GM21717 (cell line): ENCODE results near the gene HOXA11.

Experiments used
- ATAC-seq: cut with Tn5 transposase; IDR thresholded peaks from one replicate; pipeline ENCODE4 v1.9.1; 2021; ENCODE audit warnings: mild to moderate bottlenecking, moderate library complexity; ENCODE audit not compliant: unreplicated experiment

HOXA11 gene

DNA sequence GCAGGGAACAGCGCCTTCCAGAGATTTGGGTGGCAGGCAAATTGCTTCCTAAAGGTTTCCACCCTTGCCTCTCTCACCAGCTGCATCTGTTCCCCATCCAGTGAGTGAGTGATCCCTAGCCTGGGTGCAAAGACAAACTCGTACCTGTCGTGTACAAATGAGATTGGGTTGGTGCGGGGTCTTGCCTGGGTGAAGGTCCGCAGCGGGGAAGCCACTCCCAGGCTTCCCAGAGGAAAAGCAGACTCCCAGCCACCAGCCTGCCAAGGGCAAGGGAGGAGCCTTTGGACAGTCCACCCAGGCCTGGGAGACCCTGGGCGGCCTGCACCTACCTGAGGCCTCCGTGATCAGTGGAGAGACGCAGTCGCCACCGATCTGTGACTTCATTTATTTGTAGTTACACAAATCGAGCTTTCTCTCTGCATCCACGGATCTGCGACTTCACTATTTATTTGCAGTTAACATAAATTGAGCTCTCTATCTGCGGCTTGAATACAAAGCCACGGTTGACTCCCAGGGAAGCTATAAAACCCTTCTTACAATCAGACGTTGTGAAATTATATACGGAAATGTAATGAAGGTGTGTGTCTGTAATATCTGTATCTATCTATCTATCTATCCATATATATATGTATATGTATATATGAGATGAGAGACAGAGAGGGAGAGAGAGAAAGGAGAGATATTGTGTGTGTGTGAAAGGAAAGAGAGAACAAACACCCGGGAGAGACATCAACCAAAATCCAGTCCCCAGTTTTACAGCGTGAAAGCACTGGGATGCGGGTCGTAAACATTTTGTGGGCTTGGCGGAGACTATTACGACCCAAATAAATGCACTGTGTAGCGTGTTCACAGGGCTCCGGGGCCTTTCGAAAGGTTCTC is 25.5 kb downstream of the HOXA11 start:
- ATAC-seq = no peak

DNA sequence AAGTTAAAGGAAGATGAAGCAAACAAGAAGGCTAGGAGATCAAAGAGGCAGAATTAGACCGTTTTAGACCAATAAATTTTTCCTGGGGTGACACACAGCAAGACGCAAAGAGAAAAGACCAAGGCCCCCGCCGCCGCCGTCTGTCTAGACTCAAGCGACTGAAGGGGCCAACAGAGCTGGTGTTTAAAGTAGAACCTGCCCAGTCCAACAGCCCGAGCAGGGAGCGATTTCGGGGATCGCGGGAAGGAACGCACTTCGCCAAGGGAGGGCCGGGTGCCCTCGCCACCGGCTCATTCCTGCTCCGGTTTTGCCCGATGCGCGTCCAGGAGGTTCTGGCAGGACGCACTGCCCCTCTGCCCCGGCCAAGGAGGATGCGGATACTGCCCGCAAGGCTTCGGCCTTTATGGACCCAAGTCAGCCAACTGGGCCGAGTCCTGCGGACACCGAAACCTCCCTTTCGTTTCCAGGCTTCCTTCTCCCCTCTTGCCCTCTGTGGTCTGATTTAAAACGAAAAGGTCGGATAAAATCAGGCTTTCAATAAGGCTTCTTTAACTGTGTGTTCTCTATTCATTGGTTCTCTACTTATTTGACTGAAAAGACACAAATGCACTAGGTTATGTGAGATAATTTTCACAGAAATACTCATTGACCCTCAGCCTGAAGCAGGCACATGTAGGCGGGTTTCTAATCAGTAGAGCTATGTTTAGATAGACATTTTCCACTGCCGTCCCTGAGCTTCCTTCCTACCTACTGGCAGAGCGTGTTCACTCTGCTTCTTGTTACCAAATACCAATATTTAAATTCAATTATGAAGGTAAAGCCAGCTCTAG is 26.4 kb downstream of the HOXA11 start:
- no peak for ATAC-seq

DNA sequence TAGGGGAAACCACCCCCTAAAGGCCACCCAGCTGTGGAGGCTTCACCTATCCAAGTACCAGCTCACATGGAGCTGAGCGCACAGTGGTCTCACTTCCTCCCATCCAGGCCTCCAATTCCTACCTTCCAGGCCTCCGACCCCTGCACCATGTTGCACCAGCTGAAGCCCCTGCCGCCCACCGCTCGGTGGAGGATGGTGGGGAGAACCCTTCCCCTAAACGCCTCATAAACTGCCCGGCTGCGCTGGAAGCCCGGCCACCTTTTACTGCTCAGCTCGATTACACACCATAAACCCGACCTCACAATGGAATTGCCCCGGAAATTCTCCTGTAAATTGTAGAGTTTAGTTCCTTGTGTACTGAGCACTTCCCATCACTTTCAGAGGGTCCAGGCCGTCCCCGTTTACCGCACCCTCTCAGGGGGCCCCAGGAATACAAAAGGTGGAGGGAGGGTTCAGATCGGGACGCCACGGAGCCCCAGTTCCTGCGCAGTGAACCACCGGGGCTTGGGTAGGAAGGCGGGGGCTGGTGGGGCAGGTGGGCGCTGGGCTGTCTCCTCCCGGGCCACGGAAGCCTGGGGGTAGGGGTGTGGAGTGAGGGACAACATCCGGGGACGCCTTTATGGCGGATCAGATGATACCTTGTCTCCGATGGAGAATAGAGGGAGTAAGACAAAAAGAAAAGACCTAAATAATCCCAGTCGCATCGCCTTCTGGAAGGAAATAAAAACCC is 27.2 kb downstream of the HOXA11 start:
- ATAC-seq = no peak

DNA sequence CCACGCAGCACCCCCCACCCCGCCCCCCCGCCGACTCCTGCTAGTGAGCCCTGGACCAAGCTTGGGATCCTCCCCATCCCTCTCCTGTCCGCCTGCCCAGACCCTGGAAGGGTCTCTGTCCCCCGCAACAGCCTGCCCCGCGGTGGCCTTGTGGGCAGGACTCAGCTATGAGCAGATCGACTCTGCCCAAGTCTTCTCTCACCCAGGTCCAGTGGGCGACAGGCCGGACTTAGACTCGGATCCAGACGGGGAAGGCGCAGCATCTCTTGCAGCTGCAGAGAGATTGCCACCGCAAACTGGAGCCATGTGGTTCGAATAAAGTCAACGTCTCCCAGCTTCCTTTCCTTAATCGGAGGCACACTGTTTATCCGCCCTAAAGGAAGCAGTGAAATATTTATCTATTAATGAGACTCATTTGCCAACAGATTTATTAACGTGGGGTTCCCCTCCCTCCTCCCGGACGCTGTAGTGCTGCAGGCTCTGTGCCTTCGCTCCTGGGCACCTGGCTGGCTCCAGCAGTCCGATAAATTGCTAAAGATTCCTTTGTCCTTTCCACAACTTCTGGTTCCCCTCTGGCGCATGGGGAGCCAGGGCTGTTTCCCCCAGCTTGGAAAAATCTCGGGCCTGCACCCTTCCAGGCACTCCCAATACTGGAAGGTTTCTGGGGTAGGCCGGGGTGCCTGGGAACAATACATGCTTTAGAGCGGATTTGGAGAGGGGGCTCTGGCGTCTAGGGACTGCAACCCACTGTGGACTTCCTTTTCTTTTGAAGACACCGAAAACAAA is 27.9 kb downstream of the HOXA11 start:
- no peak for ATAC-seq

DNA sequence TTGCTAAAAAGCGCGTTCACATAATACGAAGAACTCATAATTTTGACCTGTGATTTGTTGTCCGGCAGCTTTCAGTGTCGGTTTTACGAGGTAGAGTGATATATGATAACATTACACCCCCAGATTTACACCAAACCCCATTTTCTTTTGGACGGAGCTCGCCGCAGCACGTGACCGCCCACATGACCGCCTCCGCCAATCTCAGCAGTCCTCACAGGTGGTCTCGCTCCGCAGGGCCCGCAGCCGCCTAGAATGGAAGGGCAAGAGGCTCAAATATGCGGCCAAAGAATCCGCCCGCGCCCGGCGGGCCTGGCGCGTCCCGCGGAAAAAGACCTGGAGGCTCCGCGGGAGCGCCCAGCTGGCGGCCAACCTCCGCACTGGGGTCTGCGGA is 28.5 kb downstream of the HOXA11 start, which contains the start of gene HOXA7:
Gene HOXA7, minus strand, starts transcription at position 168 of the 391 bp plus-strand sequence. Its CDS starts 130 bp downstream, at position 38.
- no peak for ATAC-seq

DNA sequence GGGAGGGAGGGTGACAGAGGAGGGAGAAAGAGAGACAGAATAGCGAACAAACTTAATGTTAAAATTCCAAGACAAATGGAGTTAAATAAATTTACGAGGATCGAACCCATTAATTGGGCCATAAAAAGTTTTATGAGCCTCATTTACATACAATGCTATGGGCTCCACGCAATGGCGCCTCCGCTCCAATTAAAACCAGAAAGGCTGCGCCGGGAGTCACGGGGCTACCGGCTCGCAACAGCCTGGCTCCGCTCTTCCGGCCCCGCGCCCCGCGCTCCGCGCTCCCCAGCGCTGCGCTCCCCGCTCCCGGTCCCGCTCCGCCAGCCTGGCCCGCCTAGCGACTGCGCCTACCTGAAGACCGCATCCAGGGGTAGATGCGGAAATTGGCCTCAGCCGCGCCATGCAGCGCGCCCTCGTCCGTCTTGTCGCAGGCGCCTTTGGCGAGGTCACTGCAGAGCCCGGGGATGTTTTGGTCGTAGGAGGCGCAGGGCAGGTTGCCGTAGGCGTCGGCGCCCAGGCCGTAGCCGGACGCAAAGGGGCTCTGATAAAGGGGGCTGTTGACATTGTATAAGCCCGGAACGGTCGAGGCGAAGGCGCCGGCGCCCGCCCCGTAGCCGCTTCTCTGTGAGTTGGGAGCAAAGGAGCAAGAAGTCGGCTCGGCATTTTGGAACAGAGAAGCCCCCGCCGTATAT is 29.1 kb downstream of the HOXA11 start:
- no peak for ATAC-seq

DNA sequence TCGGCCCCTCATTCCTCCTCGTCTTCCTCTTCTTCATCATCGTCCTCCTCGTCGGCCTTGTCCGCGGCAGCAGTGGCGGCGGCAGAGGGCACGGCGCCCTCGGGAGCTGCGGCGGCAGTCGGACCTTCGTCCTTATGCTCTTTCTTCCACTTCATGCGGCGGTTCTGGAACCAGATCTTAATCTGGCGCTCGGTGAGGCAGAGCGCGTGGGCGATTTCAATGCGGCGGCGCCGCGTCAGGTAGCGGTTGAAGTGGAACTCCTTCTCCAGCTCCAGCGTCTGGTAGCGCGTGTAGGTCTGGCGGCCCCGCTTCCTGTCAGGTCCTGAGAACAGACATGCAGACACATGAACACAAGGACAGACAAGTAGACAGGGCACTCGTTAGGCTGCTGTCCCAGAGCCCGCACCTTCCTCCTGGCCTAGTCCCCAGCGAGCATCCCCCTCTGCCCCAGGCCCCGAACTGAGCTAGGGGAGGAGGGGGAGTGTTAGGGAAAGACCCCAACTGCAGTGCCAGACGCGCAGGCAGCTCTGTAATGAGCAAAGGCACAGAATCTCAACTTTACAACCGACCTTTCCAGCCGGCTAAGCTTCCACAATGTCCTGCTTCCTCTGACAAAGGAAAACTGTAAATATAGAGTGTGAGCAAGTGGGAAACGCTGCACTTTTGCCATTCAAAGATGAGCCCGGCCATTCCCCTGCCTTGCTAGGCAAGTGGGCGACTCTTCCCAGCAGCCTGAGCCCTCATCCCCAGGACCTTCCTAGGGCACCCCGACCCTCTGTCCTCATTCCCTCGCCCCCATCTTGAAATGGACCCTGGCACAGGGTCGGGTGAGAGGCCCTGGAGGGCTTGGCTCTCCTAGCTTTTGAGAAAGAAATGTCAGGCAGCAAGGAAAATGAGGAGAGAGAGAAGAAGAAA is 29.9 kb downstream of the HOXA11 start:
- no peak for ATAC-seq

DNA sequence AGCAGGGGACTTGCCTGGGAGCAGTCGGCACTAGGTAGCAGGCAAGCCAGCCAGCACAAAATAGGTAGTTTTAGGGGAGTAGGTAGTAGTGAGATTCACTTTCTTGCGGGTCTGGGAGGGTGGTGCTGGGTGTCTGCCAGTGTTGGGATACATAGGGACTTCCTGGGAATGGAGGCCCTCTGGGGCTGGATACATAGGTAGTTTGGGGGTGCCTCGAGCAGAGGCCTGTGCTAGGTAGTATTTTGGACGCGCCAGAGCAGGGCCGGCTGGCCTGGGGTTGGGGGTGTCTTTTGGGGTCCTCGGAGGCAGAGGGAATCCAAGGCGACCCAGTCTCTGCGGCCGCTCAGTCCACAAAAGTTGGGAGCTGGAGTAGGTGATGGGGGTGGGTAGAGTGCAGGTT is 30.7 kb downstream of the HOXA11 start:
- ATAC-seq = no peak

DNA sequence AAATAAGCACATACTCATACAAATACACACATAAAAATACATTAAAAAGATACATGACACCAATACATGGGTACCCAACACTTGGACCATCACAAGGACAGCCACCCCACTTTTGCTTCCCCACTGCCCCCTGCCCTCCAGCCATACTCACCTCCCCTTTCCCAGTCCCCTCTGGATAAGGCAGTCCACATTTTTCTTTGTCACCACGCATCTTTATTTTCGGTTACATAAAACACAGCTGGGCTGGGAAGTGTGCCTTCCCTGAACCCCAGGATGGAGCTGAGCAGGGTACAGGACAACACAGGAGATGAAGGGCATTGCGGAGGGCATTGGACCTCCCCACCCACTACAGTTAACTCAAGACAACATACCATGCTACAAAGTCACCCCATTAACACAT is 31.5 kb downstream of the HOXA11 start:
- no peak for ATAC-seq

DNA sequence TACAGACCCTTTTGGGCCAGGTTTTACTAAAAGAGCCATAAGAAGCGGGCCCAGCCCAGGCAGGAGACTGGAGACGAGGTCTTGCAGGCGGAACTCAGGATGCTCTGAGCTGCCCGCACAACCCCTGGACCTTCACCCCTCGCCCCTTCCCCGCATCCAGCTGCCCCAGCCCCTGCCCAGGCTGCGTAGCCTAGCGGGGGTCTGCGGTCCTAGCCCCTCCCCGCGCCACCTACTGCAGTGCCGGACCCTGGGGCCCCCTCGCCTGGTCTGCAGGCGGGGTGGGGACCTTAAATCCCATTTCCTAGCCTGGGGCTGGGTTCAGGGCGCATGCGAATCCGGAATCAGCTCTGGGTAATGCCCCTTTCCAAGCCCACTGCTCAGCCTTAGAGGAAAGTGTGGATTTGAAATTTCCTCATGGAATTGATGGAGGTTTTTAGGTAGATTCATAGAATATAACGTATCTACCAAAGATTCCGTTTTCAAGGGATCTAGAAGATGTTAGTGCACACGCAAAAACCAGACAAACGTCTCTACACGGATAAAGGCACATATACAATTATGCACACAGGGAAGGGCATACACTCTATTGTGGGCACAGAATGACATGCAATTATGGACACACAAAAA is 32.1 kb downstream of the HOXA11 start:
- no peak for ATAC-seq

DNA sequence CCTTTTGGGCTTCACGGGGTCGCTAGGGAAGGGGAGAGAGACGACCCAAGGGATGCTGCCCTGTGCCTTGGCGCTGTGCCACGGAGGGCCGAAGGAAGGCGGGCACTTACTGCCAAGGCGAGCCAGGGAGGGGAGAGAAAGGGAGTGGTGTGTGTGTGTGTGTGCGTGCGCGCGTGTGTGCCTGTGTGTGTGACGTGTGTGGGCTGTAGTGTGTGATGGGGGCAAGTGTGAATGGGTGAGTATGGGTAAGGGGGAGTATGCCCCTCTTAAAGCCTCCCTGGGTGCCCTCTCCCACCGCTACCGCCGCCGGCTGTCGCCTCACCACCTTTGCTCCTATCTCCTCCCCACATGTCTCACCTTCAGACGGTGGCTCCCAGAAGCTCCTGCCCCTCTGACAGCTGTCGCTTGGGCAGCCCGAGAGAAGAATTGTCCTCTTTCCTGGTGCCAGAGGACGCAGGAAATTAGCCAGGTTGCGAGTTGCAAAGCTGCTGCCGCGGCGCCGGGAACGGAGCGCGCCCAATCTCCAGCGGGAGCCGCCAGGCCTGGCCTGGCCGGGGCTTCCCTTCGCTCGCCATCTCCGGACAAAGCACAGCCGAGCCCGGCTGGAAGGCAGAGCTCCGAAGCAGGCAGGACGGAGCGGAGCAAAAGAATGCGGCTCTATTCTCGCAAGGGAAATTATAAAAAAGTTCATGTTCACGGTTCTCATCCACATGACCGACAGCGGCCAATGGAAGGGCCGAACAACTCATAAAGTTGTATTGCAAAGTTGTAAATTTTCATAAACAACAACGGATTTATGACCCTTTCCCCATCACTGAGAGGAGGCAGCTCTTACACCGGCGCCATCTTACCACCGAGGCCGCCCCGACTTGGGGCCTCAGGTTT is 32.9 kb downstream of the HOXA11 start, which contains the start of gene HOXA3:
Gene HOXA3, minus strand, starts transcription at position 653 of the 885 bp plus-strand sequence. CDS start 41,943 bp downstream, outside the sequence.
- ATAC-seq = no peak

DNA sequence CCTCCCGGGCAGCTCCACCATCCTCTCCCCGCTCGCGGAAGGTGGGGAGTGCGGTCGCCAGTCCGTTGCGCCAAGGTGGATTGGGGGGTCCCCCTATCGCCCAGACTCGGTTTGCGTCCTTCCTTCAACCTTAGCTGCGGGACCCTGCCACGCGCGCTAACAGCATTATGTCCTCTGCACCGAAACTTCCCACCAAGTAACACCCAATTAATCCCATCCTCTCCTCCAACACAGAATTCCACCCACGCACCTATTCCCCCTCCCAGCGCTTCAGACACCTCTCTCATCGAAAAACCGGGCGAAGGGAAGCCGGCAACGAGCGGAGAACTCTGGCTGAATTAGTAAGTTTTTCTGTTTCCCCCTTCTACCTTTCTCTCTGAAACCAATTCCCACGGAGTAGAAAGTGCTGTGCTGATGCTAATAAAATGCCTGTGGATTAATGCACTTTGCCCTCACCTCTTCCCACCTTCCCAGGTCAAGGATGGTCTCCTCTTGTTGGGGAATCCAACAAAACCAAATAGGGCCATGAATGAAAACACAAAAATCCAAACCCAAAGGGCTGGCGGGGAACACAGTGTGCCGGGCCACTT is 33.6 kb downstream of the HOXA11 start:
- no peak for ATAC-seq

DNA sequence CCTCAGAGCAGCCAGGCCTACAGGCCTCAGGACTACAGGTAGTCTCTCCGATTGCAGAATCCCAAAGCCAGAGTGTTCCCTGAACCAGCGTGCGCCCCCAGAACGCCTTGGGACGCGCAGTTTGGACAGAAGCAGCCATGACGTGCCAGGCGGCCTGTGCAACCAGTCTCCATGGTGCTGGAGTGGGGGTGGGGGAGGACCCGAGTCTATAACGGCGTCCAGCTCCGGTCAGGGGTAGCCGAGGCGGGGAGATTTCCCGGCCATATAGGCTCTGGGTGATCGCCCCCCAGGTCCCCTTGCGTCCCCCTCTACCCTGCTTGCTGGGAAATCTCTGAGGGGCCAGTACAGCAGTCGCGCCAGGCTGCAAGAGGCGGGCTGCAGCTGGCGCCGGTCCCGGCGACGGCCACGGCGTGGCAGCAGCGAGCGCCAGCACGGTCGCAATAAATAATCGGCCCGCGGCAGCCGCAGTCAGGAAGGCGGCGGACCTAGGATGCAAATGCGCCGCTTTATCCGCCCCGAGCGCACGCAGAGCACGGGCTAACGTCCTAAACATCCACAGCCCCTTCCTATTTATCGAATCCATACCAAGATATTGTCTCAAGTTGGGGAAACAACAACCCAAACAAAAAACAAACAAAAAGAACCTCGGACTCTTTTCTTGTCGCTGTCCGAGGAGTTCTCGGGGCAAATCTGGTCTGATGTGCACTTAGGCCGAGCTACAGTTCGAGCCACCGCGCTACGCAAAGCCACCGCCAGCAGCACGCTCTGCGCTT is 34.3 kb downstream of the HOXA11 start:
- ATAC-seq = peak; percentile 70

DNA sequence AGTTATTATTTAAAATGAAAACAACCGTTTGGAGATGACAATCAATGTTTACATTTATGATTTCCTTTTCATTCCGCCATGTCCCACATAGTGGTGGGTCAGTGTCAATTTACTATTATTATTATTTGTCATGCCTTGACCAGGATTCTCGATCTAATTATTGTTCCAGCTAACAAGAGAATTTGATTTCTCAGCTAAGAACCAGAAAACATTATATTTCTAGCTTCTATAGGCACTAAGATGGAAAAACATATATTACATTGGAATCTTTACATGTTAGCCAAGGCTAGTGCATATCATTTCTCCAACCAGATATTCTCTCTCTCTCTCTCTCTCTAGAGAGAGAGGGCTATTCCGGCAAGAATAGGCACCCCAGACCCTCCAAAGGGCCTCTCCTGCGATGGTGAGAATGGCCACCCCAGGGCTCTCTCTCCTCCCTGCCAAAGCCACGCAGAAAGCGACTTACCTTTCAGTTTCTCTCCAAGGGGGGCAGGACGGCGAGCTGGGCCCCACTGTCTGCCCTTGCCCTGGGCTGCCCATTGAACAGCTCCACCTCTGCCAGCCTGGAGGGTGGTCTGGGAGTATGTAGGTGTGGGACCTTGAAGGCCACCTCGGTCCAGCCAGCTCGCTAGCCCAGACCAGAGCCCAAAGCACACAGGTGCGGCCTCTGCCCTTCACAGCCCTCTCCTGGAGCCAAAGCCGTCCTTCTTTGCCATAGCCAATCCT is 35.0 kb downstream of the HOXA11 start:
- ATAC-seq = peak; percentile 9
